Prostate gland (tissue), 2 donors: ENCODE results near the gene TRAF5.
"Not testable (repeated sequence)": the region's sequence is repeated elsewhere in the genome, so short reads cannot be mapped to it uniquely, and the experiment has no call there.

Experiments used
- POLR2A ChIP-seq: fragments of 450-650 bp; IDR thresholded peaks from one replicate; pipeline ENCODE4 v1.6.1; 2016; ENCODE audit warnings: antibody characterized with exemption, mild to moderate bottlenecking
- POLR2AphosphoS5 ChIP-seq: sonication (generic); formaldehyde crosslinking; IDR thresholded peaks from one replicate; pipeline ENCODE4 v1.6.1; 2017; ENCODE audit warnings: antibody characterized with exemption
- TF ChIP-seq, protein P1 (sequence below), 4 experiments: fragments of 200-600 bp in 2 of 4; fragments of 450-650 bp in 2 of 4; sonication (generic) in 2 of 4; IDR thresholded peaks; 1 replicate in 3 of 4; 2 replicates in 1 of 4; pipeline ENCODE4 v1.5.1; 2016 to 2019; ENCODE audit warnings: antibody characterized with exemption in 4 of 4, mild to moderate bottlenecking in 2 of 4, moderate library complexity in 2 of 4

DNA sequence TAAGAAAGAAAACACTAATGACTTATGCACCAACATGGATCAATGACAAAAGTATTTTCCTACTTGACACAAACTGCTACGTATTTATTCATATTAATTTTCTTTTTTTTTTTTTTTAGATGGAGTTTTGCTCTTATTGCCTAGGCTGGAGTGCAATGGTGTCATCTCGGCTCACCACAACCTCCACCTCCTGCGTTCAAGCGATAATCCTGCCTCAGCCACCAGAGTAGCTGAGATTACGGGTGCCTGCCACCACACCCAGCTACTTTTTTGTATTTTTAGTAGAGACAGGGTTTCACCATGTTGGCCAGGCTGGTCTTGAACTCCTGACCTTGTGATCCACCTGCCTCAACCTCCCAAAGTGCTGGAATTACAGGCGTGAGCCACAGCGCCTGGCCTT is 5.0 kb upstream of the TRAF5 start:
- TF ChIP-seq, protein P1, sequence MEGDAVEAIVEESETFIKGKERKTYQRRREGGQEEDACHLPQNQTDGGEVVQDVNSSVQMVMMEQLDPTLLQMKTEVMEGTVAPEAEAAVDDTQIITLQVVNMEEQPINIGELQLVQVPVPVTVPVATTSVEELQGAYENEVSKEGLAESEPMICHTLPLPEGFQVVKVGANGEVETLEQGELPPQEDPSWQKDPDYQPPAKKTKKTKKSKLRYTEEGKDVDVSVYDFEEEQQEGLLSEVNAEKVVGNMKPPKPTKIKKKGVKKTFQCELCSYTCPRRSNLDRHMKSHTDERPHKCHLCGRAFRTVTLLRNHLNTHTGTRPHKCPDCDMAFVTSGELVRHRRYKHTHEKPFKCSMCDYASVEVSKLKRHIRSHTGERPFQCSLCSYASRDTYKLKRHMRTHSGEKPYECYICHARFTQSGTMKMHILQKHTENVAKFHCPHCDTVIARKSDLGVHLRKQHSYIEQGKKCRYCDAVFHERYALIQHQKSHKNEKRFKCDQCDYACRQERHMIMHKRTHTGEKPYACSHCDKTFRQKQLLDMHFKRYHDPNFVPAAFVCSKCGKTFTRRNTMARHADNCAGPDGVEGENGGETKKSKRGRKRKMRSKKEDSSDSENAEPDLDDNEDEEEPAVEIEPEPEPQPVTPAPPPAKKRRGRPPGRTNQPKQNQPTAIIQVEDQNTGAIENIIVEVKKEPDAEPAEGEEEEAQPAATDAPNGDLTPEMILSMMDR (IDR thresholded peaks at IDR 0.05): not testable (repeated sequence)
- TF ChIP-seq POLR2AphosphoS5, POLR2A: not testable (repeated sequence)
